ENCODE results near the gene NCMAP.
A peak's percentile ranks its signal among the peaks of the same experiment; 100 is the strongest.

The NCMAP gene

DNA sequence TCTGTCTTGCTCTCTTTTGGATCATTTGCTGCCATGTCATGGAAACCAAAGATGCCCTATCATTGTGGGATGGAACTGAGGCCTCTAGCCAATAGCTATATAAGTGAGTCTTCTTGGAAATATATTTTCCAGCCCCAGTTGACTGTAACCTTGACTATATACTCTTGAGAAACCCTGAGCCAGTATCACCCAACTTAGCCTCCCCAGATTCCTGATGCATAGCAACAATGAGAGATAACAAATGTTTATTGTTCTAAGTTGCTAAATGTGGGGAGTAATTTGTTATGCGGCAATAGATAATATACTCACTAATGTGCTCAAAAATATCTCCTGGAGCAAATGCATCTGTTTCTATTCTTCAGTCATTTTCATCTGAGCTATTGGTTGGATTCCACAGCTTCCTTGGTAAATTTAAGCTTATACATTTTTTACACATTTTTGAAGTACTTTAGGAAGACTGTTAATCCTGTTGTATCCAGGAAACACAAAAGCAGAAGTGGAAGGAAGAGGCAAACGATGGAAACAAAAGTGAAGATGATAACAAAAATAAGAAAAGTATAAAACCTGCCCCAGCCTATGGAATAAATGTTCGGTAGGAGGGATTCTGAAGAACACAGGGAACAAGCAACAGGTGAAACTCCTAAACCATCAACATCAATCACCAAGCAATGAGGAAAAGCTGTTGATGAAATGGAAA is 80.9 kb downstream of the NCMAP start:
- no peak for DNase-seq

- no peak for DNase-seq
These were observed 83.2 kb downstream of the NCMAP start for GRCh38 chr1:24639094-24639493.

DNA sequence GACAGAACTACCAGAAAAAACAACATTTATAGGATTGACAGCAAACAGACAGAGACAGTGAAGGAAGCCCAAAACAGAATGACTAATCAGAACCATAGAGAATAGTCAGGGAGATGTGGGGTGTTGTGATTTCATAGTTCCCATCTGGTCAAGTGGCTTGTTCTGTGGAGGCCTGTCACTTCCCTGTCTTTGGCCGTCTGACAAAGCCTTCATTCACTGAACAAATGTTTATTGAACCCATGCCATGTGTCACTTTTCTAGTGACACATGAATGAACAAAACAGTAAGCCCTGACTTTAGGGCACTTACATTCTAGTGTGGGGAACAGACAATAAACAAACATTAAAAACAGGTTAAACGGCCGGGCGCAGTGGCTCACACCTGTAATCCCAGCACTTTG is 84.0 kb downstream of the NCMAP start:
- no peak for DNase-seq

DNA sequence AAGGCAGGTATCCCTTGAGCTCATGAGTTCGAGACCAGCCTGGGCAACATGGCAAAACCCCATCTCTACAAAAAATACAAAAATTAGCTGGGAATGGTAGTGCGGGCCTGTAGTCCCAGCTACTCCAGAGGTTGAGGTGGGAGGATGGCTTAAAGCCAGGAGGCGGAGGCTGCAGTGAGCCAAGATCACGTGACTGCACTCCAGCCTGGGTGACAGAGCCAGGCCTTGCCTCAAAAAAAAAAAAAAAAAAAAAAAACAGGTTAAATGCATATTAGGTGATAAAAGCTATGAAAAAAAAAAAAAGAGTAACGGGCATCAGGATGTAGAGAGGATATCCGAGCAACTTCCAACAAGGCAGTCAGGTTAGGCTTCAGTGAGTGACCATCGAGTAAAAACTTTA is 84.4 kb downstream of the NCMAP start:
- DNase-seq = no peak

GRCh38 chr1:24641646-24642151 is 85.8 kb downstream of the NCMAP start:
- DNase-seq = no peak

- peak; percentile 89 for DNase-seq
These were observed 86.8 kb downstream of the NCMAP start, which contains the start of gene SRRM1 for GRCh38 chr1:24642481-24643362. Gene SRRM1, plus strand, starts transcription at chr1:24643302. Its CDS starts 25 bp downstream, at chr1:24643327.

GRCh38 chr1:24643363-24644099 is 87.6 kb downstream of the NCMAP start:
- no peak for DNase-seq

DNA sequence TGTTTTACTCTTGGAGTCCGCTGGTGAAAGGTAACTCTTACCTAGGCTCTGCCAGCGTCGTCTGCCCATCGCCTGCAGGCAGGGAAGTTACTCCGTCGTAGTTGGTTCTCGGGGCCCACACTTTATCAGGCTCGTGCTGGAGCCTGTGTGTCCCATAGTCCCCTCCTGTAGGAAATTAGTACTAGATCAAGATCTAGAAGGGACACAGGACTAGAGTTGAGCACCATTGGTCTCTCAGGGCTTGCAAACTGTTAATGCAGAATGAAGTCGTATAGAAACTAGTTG is 88.2 kb downstream of the NCMAP start:
- DNase-seq = no peak

DNA sequence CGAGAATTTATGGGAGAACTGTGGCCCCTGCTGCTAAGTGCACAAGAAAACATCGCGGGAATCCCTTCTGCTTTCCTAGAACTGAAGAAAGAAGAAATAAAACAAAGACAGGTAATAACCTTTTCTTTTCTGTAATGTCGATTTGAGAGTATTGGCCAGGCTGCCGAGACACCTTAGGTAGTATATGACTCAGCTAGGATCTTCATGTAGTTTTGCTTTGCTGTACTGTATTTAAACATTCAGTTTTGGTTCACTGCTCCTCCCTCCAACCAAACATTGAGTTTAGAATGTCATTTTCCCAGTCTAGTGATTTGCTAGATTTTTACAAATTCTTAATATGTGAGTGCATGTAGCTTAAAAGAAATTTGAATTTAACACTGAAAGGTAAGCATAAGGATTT is 93.0 kb downstream of the NCMAP start:
- DNase-seq = no peak

DNA sequence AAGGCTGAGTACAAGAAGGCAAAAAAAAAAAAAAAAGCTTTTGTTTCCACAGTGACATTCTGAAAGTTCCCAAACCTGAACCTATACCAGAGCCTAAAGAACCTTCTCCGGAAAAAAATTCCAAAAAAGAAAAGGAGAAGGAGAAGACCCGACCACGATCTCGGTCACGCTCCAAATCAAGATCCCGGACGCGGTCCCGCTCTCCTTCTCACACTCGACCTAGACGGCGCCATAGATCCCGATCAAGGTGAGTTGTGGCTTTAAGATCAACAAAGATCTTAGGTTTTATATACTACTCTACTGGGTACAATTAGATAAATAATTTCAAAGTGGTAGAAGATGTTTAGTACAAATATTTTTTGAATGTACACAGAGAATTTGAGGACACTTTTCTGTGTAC is 96.5 kb downstream of the NCMAP start:
- DNase-seq = no peak

DNA sequence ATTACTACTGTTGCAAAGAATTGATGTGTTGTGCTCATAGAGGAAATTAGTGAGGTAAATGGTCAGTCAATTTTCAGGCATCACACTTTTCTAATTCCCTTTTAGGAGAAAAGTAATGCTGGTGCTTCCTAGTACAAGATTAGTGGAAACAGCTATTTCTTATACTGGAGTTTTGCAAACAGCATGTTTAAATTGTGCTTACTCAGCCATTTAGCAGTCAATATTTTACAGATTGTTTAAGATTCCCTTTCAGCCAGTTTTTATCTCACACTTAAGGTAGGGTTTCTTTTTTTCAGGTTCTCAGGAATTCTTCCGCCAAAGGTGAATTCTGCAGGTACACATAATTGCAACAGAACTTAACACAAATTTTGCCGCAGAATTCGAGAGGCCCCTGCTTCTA is 98.1 kb downstream of the NCMAP start:
- DNase-seq = no peak

GRCh38 chr1:24656046-24656445 is 100.2 kb downstream of the NCMAP start:
- no peak for DNase-seq

GRCh38 chr1:24657781-24658180 is 101.9 kb downstream of the NCMAP start:
- no peak for DNase-seq
